CD8-positive, alpha-beta memory T cell (primary cell): Measurements from ENCODE around the gene ZNF138. TPM values are rescaled to one million over a fixed set of nuclear protein-coding genes. Genes with fewer than 3 reads are reported as not detected.
"Not testable (repeated sequence)": the region's sequence is repeated elsewhere in the genome, so short reads cannot be mapped to it uniquely, and the experiment has no call there.

Source experiments
- CTCF ChIA-PET: fragments of 350-600 bp; sonication (Branson Sonifier 250); formaldehyde crosslinking; loops from one replicate; lab custom pipeline; 2021; ENCODE audit warnings: antibody characterized with exemption; lab: Charles Lee
- POLR2A ChIA-PET: fragments of 350-600 bp; sonication (Branson Sonifier 250); formaldehyde crosslinking; loops from one replicate; lab custom pipeline; 2021; ENCODE audit warnings: antibody characterized with exemption; lab: Charles Lee
- DNase-seq, 5 donors: peaks; one replicate each; pipeline versions ENCODE4 v3.0.0 to v3.0.0-alpha.2; 2020 to 2022; ENCODE audit warnings: mixed read lengths in 1 of 5
- H3K27ac ChIP-seq: one replicate; pipeline ENCODE4 v1.7.0; 2013; ENCODE audit warnings: low read depth, mild to moderate bottlenecking, low read length, moderate library complexity
- H3K27me3 ChIP-seq: 2 replicates; pipeline ENCODE4 v1.7.0; 2013; ENCODE audit warnings: low read length, mild to moderate bottlenecking; ENCODE audit not compliant: insufficient read depth, poor library complexity, severe bottlenecking
- H3K36me3 ChIP-seq: 2 replicates; pipeline ENCODE4 v1.7.0; 2013; ENCODE audit warnings: mild to moderate bottlenecking, low read length, moderate library complexity; ENCODE audit not compliant: insufficient read depth
- H3K4me1 ChIP-seq: 2 replicates; pipeline ENCODE4 v1.7.0; 2013; ENCODE audit warnings: mild to moderate bottlenecking, low read length, moderate library complexity; ENCODE audit not compliant: insufficient read depth
- H3K4me3 ChIP-seq: 2 replicates; pipeline ENCODE4 v1.7.0; 2013; ENCODE audit warnings: mild to moderate bottlenecking, low read length
- H3K9me3 ChIP-seq: 2 replicates; pipeline ENCODE4 v1.7.0; 2013; ENCODE audit warnings: mild to moderate bottlenecking, low read length
- H3K27ac Mint-ChIP-seq, 8 donors: one replicate each; pipeline ENCODE4 v1.8.0; 2020 to 2021; ENCODE audit warnings: mixed read lengths in 8 of 8, mild to moderate bottlenecking in 6 of 8, inconsistent platforms in 3 of 8, moderate library complexity in 3 of 8
- H3K27me3 Mint-ChIP-seq, 2 donors: one replicate each; pipeline ENCODE4 v1.8.0; 2020 to 2021; ENCODE audit warnings: mixed read lengths in 2 of 2, mild to moderate bottlenecking in 1 of 2, moderate library complexity in 1 of 2
- H3K36me3 Mint-ChIP-seq, 3 donors: one replicate each; pipeline ENCODE4 v1.8.0; 2020 to 2021; ENCODE audit warnings: mixed read lengths in 3 of 3, inconsistent platforms in 1 of 3, mild to moderate bottlenecking in 1 of 3
- H3K4me1 Mint-ChIP-seq, 3 donors: one replicate each; pipeline ENCODE4 v1.8.0; 2020 to 2021; ENCODE audit warnings: mixed read lengths in 3 of 3, inconsistent platforms in 1 of 3, mild to moderate bottlenecking in 1 of 3
- H3K4me3 Mint-ChIP-seq, 7 donors: one replicate each; pipeline ENCODE4 v1.8.0; 2020 to 2021; ENCODE audit warnings: mixed read lengths in 7 of 7, mild to moderate bottlenecking in 6 of 7, moderate library complexity in 4 of 7, inconsistent platforms in 2 of 7
- H3K9me3 Mint-ChIP-seq, 5 donors: one replicate each; pipeline ENCODE4 v1.8.0; 2020 to 2022; ENCODE audit warnings: mixed read lengths in 5 of 5, mild to moderate bottlenecking in 3 of 5, moderate library complexity in 2 of 5, inconsistent platforms in 1 of 5
- polyA plus RNA-seq: library from polyadenylated mRNA; unstranded; fragments of 300-500 nt; fragmentation: Illumina TruSeq; gene quantifications from one replicate; pipeline ENCODE4 v1.2.3, GENCODE V29; 2021
- total RNA-seq, 2 experiments: library from RNA; stranded (reverse); gene quantifications; one replicate each; pipeline ENCODE4 v1.2.3, GENCODE V29; 2021

Gene ZNF138
- total and polyA plus RNA-seq, 3 experiments from 2014 or later, result 9.5 to 10.7 (median 10.4) TPM

DNA sequence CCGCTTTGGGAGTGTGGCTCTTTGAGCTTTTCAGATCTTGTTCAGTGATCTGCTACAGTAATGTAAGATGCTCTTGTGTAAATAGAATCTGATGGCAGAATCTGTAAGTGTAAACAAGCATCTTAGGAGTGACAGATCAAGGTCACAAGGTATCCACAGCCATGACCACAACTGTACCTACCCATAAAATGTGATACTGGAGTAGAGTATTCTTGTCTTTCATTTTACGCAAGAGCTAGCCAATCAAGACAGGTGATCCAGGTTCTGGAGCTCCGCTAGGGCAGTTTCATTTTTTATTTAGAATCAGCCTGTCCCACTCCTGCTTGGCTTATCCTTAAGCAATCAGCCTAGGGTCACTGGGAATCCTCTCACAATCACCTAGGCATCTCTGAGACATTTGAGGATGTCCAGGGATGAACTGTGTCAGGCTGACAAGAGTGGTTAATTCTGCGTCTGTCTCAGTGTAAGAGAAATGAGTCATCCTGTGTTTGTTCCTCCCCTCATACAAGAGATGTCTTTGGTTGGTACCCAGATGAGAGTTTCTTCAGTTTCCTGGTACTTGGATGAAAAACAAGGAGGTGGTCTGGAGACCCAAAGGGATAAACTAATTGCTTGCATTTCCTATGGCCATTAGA is 13.6 kb downstream of the ZNF138 start:
- Mint-ChIP-seq H3K4me1 (peaks cover 7 to 12% (median 8%) of the 10 kb centered on the region in 3 donors), H3K4me3 (no peak overlapping the region), H3K9me3 (no peaks in the 10 kb centered on the region), H3K27ac (peak overlapping the region in 1 of 8 donors; percentile 6), H3K27me3 (no peaks in the 10 kb centered on the region), H3K36me3 (peaks cover 3 to 42% (median 10%) of the 10 kb centered on the region in 3 donors)
- H3K27ac ChIP-seq, result no peak overlapping the region
- POLR2A ChIA-PET, result no interaction called here
- no peak overlapping the region for H3K4me3 ChIP-seq
- H3K4me1 ChIP-seq, result no peaks in the 10 kb centered on the region
- no peaks in the 10 kb centered on the region for H3K9me3 ChIP-seq
- CTCF ChIA-PET, result no interaction called here
- no peak for DNase-seq
- H3K27me3 ChIP-seq, result no peaks in the 10 kb centered on the region
- H3K36me3 ChIP-seq, result peaks cover 7% of the 10 kb centered on the region

DNA sequence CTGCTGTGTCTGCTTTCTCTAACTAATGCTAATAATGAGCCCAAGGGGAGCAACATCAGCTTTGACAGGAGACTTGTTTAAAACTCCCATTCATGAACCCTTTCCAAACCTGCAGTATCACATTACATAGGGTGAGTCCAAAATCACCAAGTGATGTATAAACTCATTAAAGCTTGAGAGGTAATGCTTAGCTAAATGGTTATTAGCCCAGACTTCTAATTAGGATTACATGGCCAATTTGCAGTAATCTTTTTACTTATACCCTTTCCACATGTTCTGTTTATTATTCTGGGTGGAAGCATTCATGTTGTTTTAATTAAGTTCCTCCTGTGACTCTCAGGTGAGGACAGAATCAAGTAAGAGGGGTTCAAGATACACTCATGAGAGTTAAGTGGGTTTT is 17.5 kb downstream of the ZNF138 start:
- ChIA-PET CTCF (no interaction called here), POLR2A (no interaction called here)
- Histone ChIP-seq H3K4me1 (no peaks in the 10 kb centered on the region), H3K36me3 (peaks cover 7% of the 10 kb centered on the region), H3K4me3 (no peak overlapping the region), H3K27ac (no peak overlapping the region), H3K27me3 (no peaks in the 10 kb centered on the region), H3K9me3 (no peaks in the 10 kb centered on the region)
- Mint-ChIP-seq H3K27me3 (no peaks in the 10 kb centered on the region), H3K4me3 (no peak overlapping the region), H3K9me3 (no peaks in the 10 kb centered on the region), H3K4me1 (peaks cover 0 to 18% (median 5%) of the 10 kb centered on the region in 3 donors), H3K36me3 (peaks cover 0 to 45% (median 16%) of the 10 kb centered on the region in 3 donors), H3K27ac (no peak overlapping the region)
- DNase-seq, result no peak

- Mint-ChIP-seq H3K4me1 (no peaks in the 10 kb centered on the region), H3K27me3 (no peaks in the 10 kb centered on the region), H3K9me3 (peaks cover 14 to 51% (median 32%) of the 10 kb centered on the region in 5 donors), H3K27ac (no peak overlapping the region), H3K36me3 (peaks cover 29 to 64% (median 45%) of the 10 kb centered on the region in 3 donors), H3K4me3 (no peak overlapping the region)
- Histone ChIP-seq H3K4me1 (no peaks in the 10 kb centered on the region), H3K36me3 (peaks cover 8% of the 10 kb centered on the region), H3K27ac (no peak overlapping the region), H3K9me3 (peaks cover 11% of the 10 kb centered on the region), H3K27me3 (no peaks in the 10 kb centered on the region), H3K4me3 (no peak overlapping the region)
- CTCF ChIA-PET, result no interaction called here
- POLR2A ChIA-PET, result no interaction called here
- DNase-seq, result no peak
These were observed 36.7 kb downstream of the ZNF138 start for GRCh38 chr7:64830926-64831325.

DNA sequence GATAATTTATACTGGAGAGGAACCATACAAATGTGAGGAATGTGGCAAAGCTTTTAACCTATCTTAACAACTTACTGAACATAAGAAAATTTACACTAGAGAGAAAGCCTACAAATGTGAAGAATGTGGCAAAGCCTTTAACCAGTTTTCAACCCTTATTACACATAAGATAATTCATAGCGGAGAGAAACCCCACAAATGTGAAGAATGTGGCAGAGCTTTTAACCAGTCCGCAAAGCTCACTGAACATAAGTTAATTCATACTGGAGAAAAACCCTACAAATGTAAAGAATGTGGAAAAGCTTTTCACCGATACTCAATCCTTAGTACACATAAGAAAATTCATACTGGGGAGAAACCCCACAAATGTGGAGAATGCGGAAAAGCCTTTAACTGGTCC is 37.9 kb downstream of the ZNF138 start:
- Histone ChIP-seq H3K4me1 (no peaks in the 10 kb centered on the region), H3K36me3 (peaks cover 8% of the 10 kb centered on the region), H3K27me3 (no peaks in the 10 kb centered on the region), H3K4me3 (no peak overlapping the region), H3K27ac (no peak overlapping the region), H3K9me3 (peaks cover 11% of the 10 kb centered on the region)
- peaks cover 15 to 58% (median 34%) of the 10 kb centered on the region in 5 donors for H3K9me3 Mint-ChIP-seq
- no peaks in the 10 kb centered on the region for H3K4me1 Mint-ChIP-seq
- H3K4me3 Mint-ChIP-seq, result no peak overlapping the region
- H3K36me3 Mint-ChIP-seq, result peaks cover 29 to 66% (median 45%) of the 10 kb centered on the region in 3 donors
- CTCF ChIA-PET, result no interaction called here
- DNase-seq, result no peak
- H3K27ac Mint-ChIP-seq, result no peak overlapping the region
- POLR2A ChIA-PET, result no interaction called here
- peaks cover 0 to 1% of the 10 kb centered on the region in 2 donors for H3K27me3 Mint-ChIP-seq

DNA sequence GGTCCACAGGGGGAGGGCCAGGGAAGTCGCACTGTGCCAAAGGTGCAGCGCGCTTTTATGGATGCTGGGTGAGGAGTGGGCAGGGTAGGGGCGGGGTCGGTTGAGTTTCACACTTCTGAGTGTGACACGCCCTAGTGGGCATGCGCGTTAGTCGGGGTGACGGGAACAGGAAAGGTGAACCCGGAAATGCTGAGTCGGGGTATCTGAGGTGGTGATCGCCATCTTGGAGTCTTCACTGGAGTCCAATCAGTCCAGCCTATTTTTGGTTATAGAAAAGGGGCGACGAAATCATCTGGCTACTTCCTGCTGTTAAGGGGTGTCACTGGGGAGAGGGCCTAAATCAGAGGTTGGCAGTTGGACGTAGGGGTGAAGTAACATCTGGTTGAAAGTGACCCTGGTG is 40.8 kb downstream of the ZNF138 start:
- H3K36me3 ChIP-seq, result peaks cover 8% of the 10 kb centered on the region
- peaks cover 0 to 1% (median 0%) of the 10 kb centered on the region in 3 donors for H3K4me1 Mint-ChIP-seq
- H3K4me3 ChIP-seq, result no peak overlapping the region
- H3K27ac ChIP-seq, result no peak overlapping the region
- no peak overlapping the region for H3K27ac Mint-ChIP-seq
- POLR2A ChIA-PET, result no interaction called here
- H3K4me1 ChIP-seq, result no peaks in the 10 kb centered on the region
- no peak for DNase-seq
- peaks cover 20 to 60% (median 36%) of the 10 kb centered on the region in 5 donors for H3K9me3 Mint-ChIP-seq
- peaks cover 11% of the 10 kb centered on the region for H3K9me3 ChIP-seq
- H3K27me3 Mint-ChIP-seq, result peaks cover 0 to 1% of the 10 kb centered on the region in 2 donors
- CTCF ChIA-PET, result no interaction called here
- H3K27me3 ChIP-seq, result no peaks in the 10 kb centered on the region
- peaks cover 24 to 56% (median 28%) of the 10 kb centered on the region in 3 donors for H3K36me3 Mint-ChIP-seq
- H3K4me3 Mint-ChIP-seq, result peak overlapping the region in 1 of 7 donors; percentile 18

- H3K4me3 Mint-ChIP-seq, H3K27ac ChIP-seq, H3K27ac Mint-ChIP-seq, H3K27me3 Mint-ChIP-seq, H3K36me3 ChIP-seq, H3K4me1 Mint-ChIP-seq, CTCF ChIA-PET, H3K4me3 ChIP-seq, POLR2A ChIA-PET, H3K27me3 ChIP-seq, DNase-seq, H3K4me1 ChIP-seq: not testable (repeated sequence)
- Mint-ChIP-seq H3K36me3 (peaks cover 19 to 47% (median 21%) of the 10 kb centered on the region in 3 donors), H3K9me3 (peaks cover 17 to 60% (median 35%) of the 10 kb centered on the region in 5 donors)
- H3K9me3 ChIP-seq, result peaks cover 11% of the 10 kb centered on the region
These were observed 41.6 kb downstream of the ZNF138 start for GRCh38 chr7:64835856-64836255.

DNA sequence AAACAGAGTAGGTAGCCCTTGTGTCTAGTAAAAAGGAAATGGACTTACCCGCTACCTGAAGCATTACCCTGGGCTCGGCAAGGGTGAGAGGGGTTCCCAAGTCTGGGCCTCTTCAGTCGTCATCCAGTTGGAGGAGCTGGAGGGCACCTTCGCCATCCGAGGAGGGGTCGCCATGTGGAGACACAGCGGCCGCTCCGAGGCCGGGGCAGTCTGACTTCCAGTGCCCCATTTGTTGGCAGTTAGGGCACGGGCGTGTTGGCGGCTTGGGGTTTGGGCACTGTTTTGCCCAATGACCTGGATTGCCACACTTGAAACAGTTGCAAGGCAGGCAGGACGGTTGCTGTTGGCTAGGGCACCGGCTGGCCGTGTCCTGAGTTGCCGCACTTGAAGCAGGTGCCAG is 43.8 kb downstream of the ZNF138 start:
- H3K4me3 Mint-ChIP-seq, CTCF ChIA-PET, H3K36me3 ChIP-seq, POLR2A ChIA-PET, H3K27ac ChIP-seq, H3K27ac Mint-ChIP-seq, H3K4me1 Mint-ChIP-seq, H3K4me1 ChIP-seq, DNase-seq, H3K4me3 ChIP-seq, H3K27me3 Mint-ChIP-seq, H3K9me3 ChIP-seq, H3K27me3 ChIP-seq: not testable (repeated sequence)
- H3K36me3 Mint-ChIP-seq, result peaks cover 2 to 36% (median 2%) of the 10 kb centered on the region in 3 donors
- peaks cover 7 to 40% (median 21%) of the 10 kb centered on the region in 5 donors for H3K9me3 Mint-ChIP-seq

- no peaks in the 10 kb centered on the region for H3K4me1 ChIP-seq
- peaks cover 0 to 1% (median 0%) of the 10 kb centered on the region in 3 donors for H3K4me1 Mint-ChIP-seq
- H3K4me3 Mint-ChIP-seq, result no peak overlapping the region
- H3K4me3 ChIP-seq, result no peak overlapping the region
- peak overlapping the region in 1 of 8 donors; percentile 29 for H3K27ac Mint-ChIP-seq
- no peaks in the 10 kb centered on the region for H3K36me3 ChIP-seq
- no peak overlapping the region for H3K27ac ChIP-seq
- no peaks in the 10 kb centered on the region for H3K27me3 ChIP-seq
- ChIA-PET CTCF (no interaction called here), POLR2A (no interaction called here)
- no peak for DNase-seq
- H3K27me3 Mint-ChIP-seq, result peaks cover 0 to 1% of the 10 kb centered on the region in 2 donors
- H3K9me3 Mint-ChIP-seq, result peaks cover 5 to 41% (median 21%) of the 10 kb centered on the region in 5 donors
- H3K36me3 Mint-ChIP-seq, result peaks cover 1 to 34% (median 2%) of the 10 kb centered on the region in 3 donors
- H3K9me3 ChIP-seq, result no peaks in the 10 kb centered on the region
These were observed 44.5 kb downstream of the ZNF138 start for GRCh38 chr7:64838691-64839090.
